ENCODE results near the gene SLC9A7. TPM values are rescaled to one million over a fixed set of nuclear protein-coding genes. Genes with fewer than 3 reads are reported as not detected.

The SLC9A7 gene
- total and polyA plus RNA-seq, 2 of the 13 experiments (the other 11 are each of a cell fraction or from before 2014, with no cell fraction given) = 5.8 to 7.2 TPM

DNA sequence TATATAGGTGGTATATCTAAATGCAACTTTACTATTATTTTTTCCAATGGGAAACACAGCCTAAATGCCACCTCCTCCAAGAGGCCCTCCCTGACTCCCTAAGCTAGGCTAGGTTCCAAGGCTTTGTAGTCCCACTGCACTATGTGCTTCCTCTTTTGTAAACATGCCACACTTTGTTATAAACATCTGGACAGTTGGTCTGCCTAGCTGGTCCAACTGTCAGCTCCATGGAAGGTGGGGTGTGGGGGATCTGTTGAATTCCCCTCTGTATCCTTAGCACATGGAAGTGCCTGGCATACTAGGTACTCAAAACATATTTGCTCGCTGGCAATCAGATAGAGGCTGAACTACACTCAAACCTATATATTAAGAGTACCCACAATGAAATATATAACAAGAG lies 63.4 kb downstream of the SLC9A7 start:
- DNase-seq (ENCODE audit: low spot score) (no peak), ATAC-seq (no peak), FAIRE-seq (no peak)
- no peak overlapping the region for H3K27ac ChIP-seq (ENCODE audit: extremely low read length, insufficient read depth, low read length)
- ChIA-PET CTCF (ENCODE audit: low intra/inter-chr PET ratio, low total read pairs) (no interaction called here), POLR2A (no interaction called here)
- H3K4me1 ChIP-seq (ENCODE audit: insufficient read depth, low read length) = no peaks in the 10 kb centered on the region
- WGBS (ENCODE audit: low lambda C conversion rate) = 88% methylated on average over 1 of the region's 1 CpG
- H2AFZ ChIP-seq (ENCODE audit: low read length) = no peak overlapping the region
- H3K9ac ChIP-seq (ENCODE audit: insufficient read depth, low read depth, low read length) = no peak overlapping the region
- H4K20me1 ChIP-seq (ENCODE audit: insufficient read depth, low read length) = no peaks in the 10 kb centered on the region
- H3K4me3 ChIP-seq (replicated peaks in 1 of 3; ENCODE audit: insufficient read depth in 1 of 3, low read depth in 2 of 3, low read length in 3 of 3) = no peak overlapping the region
- in situ Hi-C loops (cut with HindIII; ENCODE audit: extremely low pct_ligation_motif_present, low pct_unique_long_range_greater_than_20kb) = no loop called here
- BruUV-seq (replicated peaks) = no TSS peak
- no peaks in the 10 kb centered on the region for H3K79me2 ChIP-seq (ENCODE audit: insufficient read depth, low read length)
- H3K9me3 ChIP-seq (ENCODE audit: low read length) = no peaks in the 10 kb centered on the region
- no peaks in the 10 kb centered on the region for H3K36me3 ChIP-seq (replicated peaks in 1 of 2; ENCODE audit: control insufficient read depth in 1 of 2, insufficient read depth in 2 of 2, low read length in 2 of 2)
- no peak overlapping the region for H3K4me2 ChIP-seq (ENCODE audit: low read depth, low read length)
- H3K27me3 ChIP-seq (ENCODE audit: control insufficient read depth in 1 of 2, insufficient read depth in 2 of 2, low read length in 2 of 2) = no peaks in the 10 kb centered on the region
- intact Hi-C loops (cut with micrococcal nuclease; ENCODE audit: unreplicated experiment) = no loop called here
- no peak for TF ChIP-seq ELF4 (CRISPR knock-in tag; IDR thresholded peaks at IDR 0.05; ENCODE audit: borderline replicate concordance)
- no peak for TF ChIP-seq BCL6 (CRISPR knock-in tag; IDR thresholded peaks at IDR 0.05)
- TF ChIP-seq, protein P1, sequence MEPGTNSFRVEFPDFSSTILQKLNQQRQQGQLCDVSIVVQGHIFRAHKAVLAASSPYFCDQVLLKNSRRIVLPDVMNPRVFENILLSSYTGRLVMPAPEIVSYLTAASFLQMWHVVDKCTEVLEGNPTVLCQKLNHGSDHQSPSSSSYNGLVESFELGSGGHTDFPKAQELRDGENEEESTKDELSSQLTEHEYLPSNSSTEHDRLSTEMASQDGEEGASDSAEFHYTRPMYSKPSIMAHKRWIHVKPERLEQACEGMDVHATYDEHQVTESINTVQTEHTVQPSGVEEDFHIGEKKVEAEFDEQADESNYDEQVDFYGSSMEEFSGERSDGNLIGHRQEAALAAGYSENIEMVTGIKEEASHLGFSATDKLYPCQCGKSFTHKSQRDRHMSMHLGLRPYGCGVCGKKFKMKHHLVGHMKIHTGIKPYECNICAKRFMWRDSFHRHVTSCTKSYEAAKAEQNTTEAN (CRISPR knock-in tag; conservative IDR thresholded peaks at IDR 0.05) = no peak
- TF ChIP-seq, protein P2, sequence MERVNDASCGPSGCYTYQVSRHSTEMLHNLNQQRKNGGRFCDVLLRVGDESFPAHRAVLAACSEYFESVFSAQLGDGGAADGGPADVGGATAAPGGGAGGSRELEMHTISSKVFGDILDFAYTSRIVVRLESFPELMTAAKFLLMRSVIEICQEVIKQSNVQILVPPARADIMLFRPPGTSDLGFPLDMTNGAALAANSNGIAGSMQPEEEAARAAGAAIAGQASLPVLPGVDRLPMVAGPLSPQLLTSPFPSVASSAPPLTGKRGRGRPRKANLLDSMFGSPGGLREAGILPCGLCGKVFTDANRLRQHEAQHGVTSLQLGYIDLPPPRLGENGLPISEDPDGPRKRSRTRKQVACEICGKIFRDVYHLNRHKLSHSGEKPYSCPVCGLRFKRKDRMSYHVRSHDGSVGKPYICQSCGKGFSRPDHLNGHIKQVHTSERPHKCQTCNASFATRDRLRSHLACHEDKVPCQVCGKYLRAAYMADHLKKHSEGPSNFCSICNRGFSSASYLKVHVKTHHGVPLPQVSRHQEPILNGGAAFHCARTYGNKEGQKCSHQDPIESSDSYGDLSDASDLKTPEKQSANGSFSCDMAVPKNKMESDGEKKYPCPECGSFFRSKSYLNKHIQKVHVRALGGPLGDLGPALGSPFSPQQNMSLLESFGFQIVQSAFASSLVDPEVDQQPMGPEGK (CRISPR knock-in tag; IDR thresholded peaks at IDR 0.05) = no peak
- TF ChIP-seq ZNF792 (CRISPR knock-in tag; IDR thresholded peaks at IDR 0.05) = no peak
- no peak for TF ChIP-seq ZNF543 (CRISPR knock-in tag; IDR thresholded peaks at IDR 0.05)
- no peak for TF ChIP-seq SNAI1 (CRISPR knock-in tag; IDR thresholded peaks at IDR 0.05; ENCODE audit: borderline replicate concordance)
- TF ChIP-seq ZNF34 (CRISPR knock-in tag; IDR thresholded peaks at IDR 0.05; ENCODE audit: borderline replicate concordance) = no peak
- TF ChIP-seq, protein P3, sequence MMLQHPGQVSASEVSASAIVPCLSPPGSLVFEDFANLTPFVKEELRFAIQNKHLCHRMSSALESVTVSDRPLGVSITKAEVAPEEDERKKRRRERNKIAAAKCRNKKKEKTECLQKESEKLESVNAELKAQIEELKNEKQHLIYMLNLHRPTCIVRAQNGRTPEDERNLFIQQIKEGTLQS (CRISPR knock-in tag; IDR thresholded peaks at IDR 0.05) = no peak
- TF ChIP-seq, protein P4, sequence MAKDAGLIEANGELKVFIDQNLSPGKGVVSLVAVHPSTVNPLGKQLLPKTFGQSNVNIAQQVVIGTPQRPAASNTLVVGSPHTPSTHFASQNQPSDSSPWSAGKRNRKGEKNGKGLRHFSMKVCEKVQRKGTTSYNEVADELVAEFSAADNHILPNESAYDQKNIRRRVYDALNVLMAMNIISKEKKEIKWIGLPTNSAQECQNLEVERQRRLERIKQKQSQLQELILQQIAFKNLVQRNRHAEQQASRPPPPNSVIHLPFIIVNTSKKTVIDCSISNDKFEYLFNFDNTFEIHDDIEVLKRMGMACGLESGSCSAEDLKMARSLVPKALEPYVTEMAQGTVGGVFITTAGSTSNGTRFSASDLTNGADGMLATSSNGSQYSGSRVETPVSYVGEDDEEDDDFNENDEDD (CRISPR knock-in tag; IDR thresholded peaks at IDR 0.05; ENCODE audit: borderline replicate concordance) = no peak
- no peak for TF ChIP-seq CEBPB (IDR thresholded peaks at IDR 0.05; ENCODE audit: borderline replicate concordance, low read depth, low read length)
- no peak for TF ChIP-seq ZBTB20 (CRISPR knock-in tag; IDR thresholded peaks at IDR 0.05; ENCODE audit: borderline replicate concordance, low read depth)
- TF ChIP-seq ZNF841 (CRISPR knock-in tag; IDR thresholded peaks at IDR 0.05; ENCODE audit: borderline replicate concordance) = no peak
- no peak for TF ChIP-seq JUND (CRISPR knock-in tag; IDR thresholded peaks at IDR 0.05)

Data from HepG2 (cell line).